Measurements from ENCODE around the gene UNC119.

UNC119 gene

DNA sequence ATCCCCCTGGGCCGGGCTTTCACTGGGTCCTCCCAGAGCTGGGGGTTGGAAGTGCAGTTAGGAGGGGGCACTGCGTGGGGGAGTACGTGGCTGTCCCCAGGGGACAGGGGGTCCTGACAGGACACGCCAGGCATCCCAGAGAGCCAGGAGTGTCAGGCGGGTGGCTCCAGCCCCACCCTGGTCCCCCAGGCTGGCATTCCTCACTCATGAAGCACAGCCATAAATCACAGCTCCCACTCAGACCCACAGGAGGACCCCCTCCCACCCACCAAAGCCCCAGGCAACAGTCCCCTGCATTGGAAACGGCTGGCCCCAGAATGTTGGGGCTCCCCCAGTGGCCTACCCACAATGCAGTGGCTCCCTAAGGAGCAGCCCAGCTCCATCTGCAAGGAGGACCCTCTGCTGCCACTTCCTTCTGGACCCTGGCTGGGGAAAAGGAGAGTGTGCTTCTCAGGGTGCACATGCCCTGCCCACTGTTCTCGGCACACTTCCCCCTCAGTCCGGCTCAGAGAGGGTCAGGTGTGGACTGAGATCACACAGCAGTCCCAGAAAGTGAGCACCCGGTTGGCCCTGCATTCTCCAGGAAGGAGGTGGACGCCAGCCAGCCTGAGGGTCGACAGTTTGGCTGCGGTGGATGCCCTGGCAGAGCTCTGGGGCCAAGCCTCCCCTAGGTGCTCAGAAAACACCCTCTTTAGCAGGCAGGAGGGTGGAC, 53.6 kb downstream of the UNC119 start:
- no peak for DNase-seq (ENCODE audit: low read depth)

DNA sequence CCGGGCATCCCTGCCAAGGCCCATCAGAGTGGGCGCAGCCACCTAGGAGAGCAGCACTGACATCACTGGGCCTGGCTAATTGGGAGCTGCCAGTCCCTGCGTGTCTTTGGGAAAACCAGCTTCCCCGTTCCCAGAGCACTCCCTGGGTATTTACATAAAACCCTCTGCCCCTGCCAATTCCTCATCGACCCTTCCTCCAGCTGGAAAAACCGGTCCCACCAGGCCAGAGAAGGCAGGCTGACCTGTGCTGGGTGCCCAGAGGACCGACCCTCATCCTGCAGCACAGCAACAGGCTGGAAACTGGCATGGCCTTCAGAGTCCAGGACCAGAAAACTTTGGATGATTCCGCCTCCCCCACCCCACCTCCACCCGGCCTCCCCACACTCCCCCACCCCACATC, 54.5 kb downstream of the UNC119 start:
- no peak for DNase-seq (ENCODE audit: low read depth)

All from non-pigmented ciliary epithelial cell (primary cell).